Lung (tissue), 12 donors: Measurements from ENCODE around the gene CDC42BPB. TPM values are rescaled to one million over a fixed set of nuclear protein-coding genes. Genes with fewer than 3 reads are reported as not detected.

Experiments
- ATAC-seq: fragments of 200-7000 bp; cut with Tn5 transposase; one replicate; pipeline ENCODE4 v1.9.1; 2020; ENCODE audit warnings: moderate number of reproducible peaks; ENCODE audit not compliant: insufficient read depth, low FRiP score
- DNase-seq, 3 donors: peaks; one replicate each; pipeline ENCODE4 v3.0.0-alpha.2; 2013 to 2017
- H3K27ac ChIP-seq, 2 donors: one replicate each; pipeline ENCODE4 v1.5.1; 2013; ENCODE audit warnings: mild to moderate bottlenecking in 2 of 2, moderate library complexity in 2 of 2, control low read depth in 1 of 2, inconsistent platforms in 1 of 2, low read depth in 1 of 2, low read length in 1 of 2
- H3K27me3 ChIP-seq, 3 donors: one replicate each; pipeline ENCODE4 v1.5.1; 2013; ENCODE audit warnings: low read length in 2 of 3; ENCODE audit not compliant: control insufficient read depth in 3 of 3, insufficient read depth in 3 of 3
- H3K36me3 ChIP-seq, 4 donors: one replicate each; pipeline ENCODE4 v1.5.1; 2013; ENCODE audit warnings: low read length in 4 of 4, mild to moderate bottlenecking in 1 of 4, moderate library complexity in 1 of 4; ENCODE audit not compliant: control insufficient read depth in 4 of 4, insufficient read depth in 4 of 4
- H3K4me1 ChIP-seq, 5 donors: one replicate each; pipeline ENCODE4 v1.5.1; 2013; ENCODE audit warnings: low read length in 5 of 5, mild to moderate bottlenecking in 2 of 5, moderate library complexity in 1 of 5; ENCODE audit not compliant: control insufficient read depth in 5 of 5, insufficient read depth in 5 of 5
- H3K4me3 ChIP-seq: one replicate; pipeline ENCODE4 v1.5.1; 2013; ENCODE audit warnings: mild to moderate bottlenecking, control low read depth, moderate library complexity
- H3K9ac ChIP-seq, 2 donors: one replicate each; pipeline ENCODE4 v1.5.1; 2013; ENCODE audit warnings: low read length in 2 of 2, control low read depth in 1 of 2; ENCODE audit not compliant: insufficient read depth in 1 of 2
- H3K9me3 ChIP-seq, 4 donors: one replicate each; pipeline ENCODE4 v1.5.1; 2013; ENCODE audit warnings: low read length in 3 of 4, mild to moderate bottlenecking in 1 of 4, moderate library complexity in 1 of 4; ENCODE audit not compliant: control insufficient read depth in 4 of 4, insufficient read depth in 3 of 4
- WGBS, 2 donors: extraction: QIAGEN DNeasy Blood & Tissue Kit; methylation state at CpG; one replicate each; pipeline ENCODE4 v1.1.7; 2013; 5-methylcytosine and 5-hydroxymethylcytosine counted together
- polyA plus RNA-seq, 2 donors: library from polyadenylated mRNA; stranded (reverse); fragments of 200-250 nt; gene quantifications; one replicate each; pipeline ENCODE4 v1.2.1, GENCODE V29; 2013
- total RNA-seq, 2 donors: library from RNA; depleted of rRNA in 1 of 2; stranded (reverse); fragments of >200 nt in 1 of 2; gene quantifications; one replicate each; pipeline ENCODE4 v1.2.1, GENCODE V29; 2014 to 2021
- TF ChIP-seq, protein P1 (sequence below): IDR thresholded peaks from 2 replicates; pipeline ENCODE4 v1.5.1; 2012; ENCODE audit warnings: mild to moderate bottlenecking; ENCODE audit errors: control extremely low read depth, extremely low read depth
- donor health status: control.
- donor health status: control.
- donor health status: Bipolar disorder and iron deficiency.
- donor health status: healthy.
- donor health status: DM: yes; HTN: yes; CAD: no.

The CDC42BPB gene
- total and polyA plus RNA-seq, 4 donors, result 39.3 to 97.9 (median 66.6) TPM

DNA sequence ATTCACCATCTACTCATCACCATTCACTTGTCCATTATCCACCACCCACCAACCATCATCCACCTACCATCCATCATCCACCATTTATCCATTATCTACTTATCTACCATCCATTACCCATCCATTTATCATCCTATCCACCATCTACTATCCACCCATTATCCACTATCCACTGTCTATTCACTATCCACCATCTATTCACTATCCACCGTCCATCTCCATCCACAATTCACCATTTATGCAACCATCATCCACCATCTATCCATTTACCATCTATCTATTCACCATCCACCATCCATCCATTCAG lies 136.4 kb downstream of the CDC42BPB start:
- Histone ChIP-seq H3K27ac (no peak overlapping the region), H3K9ac (no peak overlapping the region), H3K36me3 (no peaks in the 10 kb centered on the region), H3K4me3 (no peak overlapping the region), H3K9me3 (peaks cover 0 to 7% (median 0%) of the 10 kb centered on the region in 4 donors), H3K27me3 (peaks cover 0 to 46% (median 28%) of the 10 kb centered on the region in 3 donors), H3K4me1 (peaks cover 0 to 18% (median 5%) of the 10 kb centered on the region in 5 donors)
- TF ChIP-seq, protein P1, sequence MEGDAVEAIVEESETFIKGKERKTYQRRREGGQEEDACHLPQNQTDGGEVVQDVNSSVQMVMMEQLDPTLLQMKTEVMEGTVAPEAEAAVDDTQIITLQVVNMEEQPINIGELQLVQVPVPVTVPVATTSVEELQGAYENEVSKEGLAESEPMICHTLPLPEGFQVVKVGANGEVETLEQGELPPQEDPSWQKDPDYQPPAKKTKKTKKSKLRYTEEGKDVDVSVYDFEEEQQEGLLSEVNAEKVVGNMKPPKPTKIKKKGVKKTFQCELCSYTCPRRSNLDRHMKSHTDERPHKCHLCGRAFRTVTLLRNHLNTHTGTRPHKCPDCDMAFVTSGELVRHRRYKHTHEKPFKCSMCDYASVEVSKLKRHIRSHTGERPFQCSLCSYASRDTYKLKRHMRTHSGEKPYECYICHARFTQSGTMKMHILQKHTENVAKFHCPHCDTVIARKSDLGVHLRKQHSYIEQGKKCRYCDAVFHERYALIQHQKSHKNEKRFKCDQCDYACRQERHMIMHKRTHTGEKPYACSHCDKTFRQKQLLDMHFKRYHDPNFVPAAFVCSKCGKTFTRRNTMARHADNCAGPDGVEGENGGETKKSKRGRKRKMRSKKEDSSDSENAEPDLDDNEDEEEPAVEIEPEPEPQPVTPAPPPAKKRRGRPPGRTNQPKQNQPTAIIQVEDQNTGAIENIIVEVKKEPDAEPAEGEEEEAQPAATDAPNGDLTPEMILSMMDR, result no peak
- no peak for DNase-seq
- no peak for ATAC-seq
- 98 to 100% methylated on average over 1 of the region's 1 CpG for WGBS, 2 donors

GRCh38 chr14:102920273-102920997 lies 136.9 kb downstream of the CDC42BPB start:
- H3K27ac ChIP-seq, result no peak overlapping the region
- peaks cover 0 to 43% (median 26%) of the 10 kb centered on the region in 3 donors for H3K27me3 ChIP-seq
- no peak for DNase-seq
- WGBS, 2 donors, result 97% methylated on average over 5 of the region's 5 CpGs
- H3K9ac ChIP-seq, result no peak overlapping the region
- peaks cover 0 to 18% (median 5%) of the 10 kb centered on the region in 5 donors for H3K4me1 ChIP-seq
- H3K4me3 ChIP-seq, result no peak overlapping the region
- H3K36me3 ChIP-seq, result no peaks in the 10 kb centered on the region
- H3K9me3 ChIP-seq, result peaks cover 0 to 7% (median 0%) of the 10 kb centered on the region in 4 donors
- no peak for ATAC-seq
- TF ChIP-seq, protein P1, result no peak

- no peak for DNase-seq
- ATAC-seq, result no peak
- 55 to 60% methylated on average over 2 of the region's 2 CpGs for WGBS, 2 donors
- Histone ChIP-seq H3K36me3 (no peaks in the 10 kb centered on the region), H3K27ac (no peak overlapping the region), H3K9me3 (peaks cover 0 to 7% (median 0%) of the 10 kb centered on the region in 4 donors), H3K9ac (no peak overlapping the region), H3K4me1 (peaks cover 0 to 6% (median 5%) of the 10 kb centered on the region in 5 donors), H3K27me3 (peaks cover 0 to 26% (median 13%) of the 10 kb centered on the region in 3 donors), H3K4me3 (no peak overlapping the region)
- TF ChIP-seq, protein P1, result no peak
These were observed 138.9 kb downstream of the CDC42BPB start for GRCh38 chr14:102918438-102918837.
